Thoracic aorta endothelial cell (primary cell): ENCODE measurements around the gene NDUFA11. TPM values are rescaled to one million over a fixed set of nuclear protein-coding genes. Genes with fewer than 3 reads are reported as not detected.

Experiments
- total RNA-seq: library from RNA; depleted of rRNA; stranded (reverse); fragments of >200 nt; gene quantifications from 2 replicates; pipeline ENCODE4 v1.2.3, GENCODE V29; 2012

NDUFA11 gene
- 187 and 188 TPM in 2 replicates for total RNA-seq

DNA sequence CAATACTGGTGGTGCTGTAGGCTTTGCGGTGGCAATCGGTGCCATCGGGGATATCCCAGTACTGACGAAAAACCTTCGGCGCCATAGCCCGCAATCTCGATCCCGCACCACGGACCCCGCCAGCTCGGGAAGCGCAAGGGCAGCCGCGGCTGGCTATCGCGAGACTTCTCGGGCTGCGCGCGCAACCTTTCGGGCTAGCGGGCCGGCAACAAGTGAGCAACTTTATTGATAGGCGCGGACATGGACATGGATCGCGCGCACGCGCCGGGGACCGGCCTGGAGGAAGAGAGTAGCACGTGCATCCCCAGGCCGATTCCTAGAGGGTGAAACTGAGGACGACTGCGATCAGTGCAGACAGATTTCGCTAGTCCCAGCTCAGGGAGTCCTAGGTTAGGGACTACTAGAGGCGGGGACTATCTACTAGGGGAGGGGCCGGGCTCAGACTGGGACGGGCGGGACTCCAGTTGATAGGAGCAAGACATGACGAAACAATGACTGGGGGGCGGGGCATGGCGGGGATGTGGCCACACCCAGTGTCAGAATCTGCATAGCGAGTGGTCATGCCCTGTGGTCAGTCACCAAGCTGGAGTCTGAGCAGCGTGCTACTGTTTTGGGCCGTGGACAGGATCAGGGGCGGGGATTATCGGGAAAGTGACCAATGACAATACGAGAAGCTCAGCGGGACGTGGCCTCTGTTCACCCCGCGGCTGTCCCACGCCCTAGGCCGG, at the start of gene NDUFA11:
NDUFA11 (minus strand) TSS at position 167 of the 728 bp plus-strand sequence; CDS start at position 85, 82 bp downstream.

DNA sequence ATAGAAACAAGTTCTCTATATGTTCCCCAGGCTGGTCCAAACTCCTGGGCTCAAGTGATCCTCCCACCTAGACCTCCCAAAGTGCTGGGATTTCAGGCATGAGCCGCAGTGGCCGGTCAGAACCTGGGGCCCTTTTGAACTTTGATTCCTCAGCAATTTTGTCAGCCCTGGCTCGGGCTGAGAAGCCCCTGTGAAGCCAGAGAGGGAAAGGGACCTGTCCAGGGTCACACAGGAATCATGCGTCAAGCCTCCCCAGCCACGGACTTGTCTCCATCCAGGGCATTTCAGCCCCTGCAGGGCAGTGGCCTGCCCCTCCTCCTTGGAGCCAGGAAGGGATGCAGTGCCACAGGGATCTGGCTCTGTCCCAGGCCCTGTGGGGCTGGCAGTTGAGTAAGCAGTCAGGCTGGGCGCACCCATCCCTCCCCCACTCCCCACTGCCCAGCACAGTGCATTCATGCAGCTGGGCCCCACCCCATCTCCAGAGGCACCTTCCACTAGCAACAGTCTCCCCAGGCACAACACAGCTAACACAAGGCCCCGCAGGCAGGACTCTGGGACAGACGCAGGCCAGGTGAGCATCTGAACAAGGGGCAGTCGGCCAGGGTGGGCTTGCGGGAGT, 10.3 kb upstream of the NDUFA11 start, which contains the start of gene CAPS:
CAPS (plus strand) TSS at position 516 of the 619 bp plus-strand sequence. CDS start 153 bp downstream, outside the sequence.

DNA sequence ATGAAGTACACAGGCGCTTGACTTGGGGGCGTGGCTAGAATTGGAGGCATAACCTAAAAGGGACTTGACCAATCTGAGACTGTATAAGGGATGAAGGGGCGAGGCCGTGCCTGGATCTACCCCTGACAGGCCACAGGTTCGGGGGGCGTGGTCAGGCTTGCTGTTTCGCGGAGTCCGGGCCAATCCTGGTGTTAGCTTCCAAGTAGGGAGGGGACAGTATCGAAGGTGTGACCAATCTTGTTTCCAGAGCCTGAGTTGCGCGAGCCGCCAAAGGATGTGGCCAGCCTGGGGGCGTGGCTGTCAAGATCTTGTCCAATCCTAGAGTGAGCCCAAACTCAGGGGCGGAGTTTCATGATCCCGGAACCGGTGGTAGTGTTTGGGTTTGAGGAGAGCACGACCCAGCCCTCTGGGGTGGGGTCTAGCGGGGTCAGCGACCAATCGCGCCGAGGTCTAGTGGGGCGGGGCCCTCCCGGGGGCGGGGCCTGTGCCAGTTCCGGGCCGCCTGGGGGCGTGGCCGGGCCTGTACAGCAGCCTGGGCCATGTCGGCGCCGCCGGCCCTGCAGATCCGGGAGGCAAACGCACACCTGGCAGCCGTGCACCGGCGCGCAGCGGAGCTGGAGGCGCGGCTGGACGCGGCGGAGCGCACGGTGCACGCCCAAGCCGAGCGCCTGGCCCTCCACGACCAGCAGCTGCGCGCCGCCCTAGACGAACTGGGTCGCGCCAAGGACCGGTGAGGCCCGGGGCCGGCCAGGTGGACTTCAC, 943 bp upstream of the NDUFA11 start, which contains the start of gene VMAC:
VMAC (plus strand) TSS at position 521 of the 762 bp plus-strand sequence; CDS start at position 540, 19 bp downstream.

DNA sequence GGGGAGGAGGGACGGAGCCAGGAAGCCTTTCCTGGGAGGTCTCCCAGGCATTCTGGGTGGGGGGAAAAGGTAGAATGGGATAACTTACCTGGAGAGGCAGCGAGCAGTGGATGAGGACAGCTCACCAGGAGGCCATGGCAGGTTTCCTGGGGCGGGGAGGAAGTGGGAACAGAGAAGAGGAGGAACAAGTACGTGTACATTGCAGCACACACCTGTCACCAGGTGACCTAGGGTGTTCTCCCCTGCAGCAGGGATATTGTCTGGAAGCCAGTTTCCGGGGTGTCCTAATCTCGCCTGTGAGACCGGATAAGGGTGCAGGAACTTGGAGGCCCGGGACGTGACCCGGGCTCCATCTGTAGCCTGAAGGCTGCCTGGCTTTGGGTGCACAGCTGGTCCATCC, 52.3 kb downstream of the NDUFA11 start, which contains the start of gene FUT3:
FUT3 (minus strand) TSS at position 148 of the 400 bp plus-strand sequence.

Other genes with a start within 250 kb of the NDUFA11 start
- gene MICOS13, start 223.3 kb downstream of the NDUFA11 start, total RNA-seq = 18.9 and 19.5 TPM in 2 replicates
- gene HSD11B1L, start 222.8 kb downstream of the NDUFA11 start, total RNA-seq = 3.2 and 3.5 TPM in 2 replicates
- 229 and 241 TPM in 2 replicates for gene RPL36, start 213.5 kb downstream of the NDUFA11 start, total RNA-seq
- gene LONP1, start 183.6 kb downstream of the NDUFA11 start, total RNA-seq = 91.6 and 92.0 TPM in 2 replicates
- not detected in 2 replicates for gene CATSPERD, start 183.2 kb downstream of the NDUFA11 start, total RNA-seq
- gene PRR22, start 119.0 kb downstream of the NDUFA11 start, total RNA-seq = 0.40 and 0.65 TPM in 2 replicates
- 20.0 and 28.7 TPM in 2 replicates for gene DUS3L, start 112.6 kb downstream of the NDUFA11 start, total RNA-seq
- not detected in 2 replicates for gene NRTN, start 98.7 kb downstream of the NDUFA11 start, total RNA-seq
- gene FUT6, start 64.1 kb downstream of the NDUFA11 start, total RNA-seq = not detected in 2 replicates
- not detected in 2 replicates for gene FUT3, start 52.3 kb downstream of the NDUFA11 start, total RNA-seq
- not detected in 2 replicates for gene FUT5, start 33.2 kb downstream of the NDUFA11 start, total RNA-seq
- 3.5 and 3.7 TPM in 2 replicates for gene VMAC, start 1.1 kb upstream of the NDUFA11 start, total RNA-seq
- gene CAPS, start 10.5 kb upstream of the NDUFA11 start, total RNA-seq = 1.4 and 1.6 TPM in 2 replicates
- gene RANBP3, start 74.3 kb upstream of the NDUFA11 start, total RNA-seq = 57.6 and 70.7 TPM in 2 replicates
- 6.3 and 6.4 TPM in 2 replicates for gene RFX2, start 206.7 kb upstream of the NDUFA11 start, total RNA-seq
- gene ACSBG2, start 231.9 kb upstream of the NDUFA11 start, total RNA-seq = not detected in 2 replicates